ENCODE data around the gene CNN3. TPM values are rescaled to one million over a fixed set of nuclear protein-coding genes. Genes with fewer than 3 reads are reported as not detected.

CNN3 gene
- total RNA-seq, 1 donor from 2014 or later, result 305 TPM

- no peak for DNase-seq (ENCODE audit: low read depth)
Measured at GRCh38 chr1:94856868-94857267, 70.0 kb downstream of the CNN3 start.

DNA sequence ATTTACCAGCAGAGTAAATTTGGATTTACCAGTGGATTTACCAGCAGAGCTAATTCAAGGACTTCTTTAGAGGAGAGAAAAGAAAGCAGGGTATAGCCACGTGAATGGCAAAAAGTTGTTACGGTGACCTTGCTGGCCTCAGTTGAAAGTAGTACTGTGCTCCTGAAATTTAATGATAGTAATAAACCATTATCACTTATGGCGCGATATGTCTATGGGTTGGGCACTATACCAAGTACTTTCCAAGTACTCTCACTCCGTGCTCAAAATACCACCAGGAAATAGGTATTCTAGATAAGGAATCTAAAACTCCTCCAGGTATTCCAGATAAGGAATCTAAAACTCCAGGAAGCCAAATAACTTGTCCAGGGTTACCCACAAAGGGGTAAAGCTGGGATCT is 70.9 kb downstream of the CNN3 start:
- DNase-seq (ENCODE audit: low read depth), result no peak

DNA sequence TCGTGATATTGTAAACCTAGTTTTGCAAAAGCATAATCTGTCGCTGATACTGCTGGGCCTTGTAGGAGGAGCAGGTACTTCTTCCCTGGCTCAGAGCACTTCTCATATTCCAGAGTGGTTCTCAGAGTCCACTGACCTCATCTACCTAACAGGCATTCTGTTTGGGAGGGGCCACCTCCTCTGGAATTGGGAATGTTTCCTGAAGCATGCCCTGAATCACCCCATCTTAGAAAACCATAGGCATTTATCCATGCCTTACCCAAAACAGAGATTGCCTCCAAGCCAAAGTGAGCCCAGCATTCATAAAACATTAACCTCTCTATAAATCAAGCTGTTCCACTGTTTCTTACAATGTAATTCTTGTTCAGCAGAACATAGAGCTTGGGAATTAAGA is 71.6 kb downstream of the CNN3 start:
- no peak for DNase-seq (ENCODE audit: low read depth)

GRCh38 chr1:94854458-94855306 is 72.2 kb downstream of the CNN3 start:
- DNase-seq (ENCODE audit: low read depth), result peak; percentile 95

DNA sequence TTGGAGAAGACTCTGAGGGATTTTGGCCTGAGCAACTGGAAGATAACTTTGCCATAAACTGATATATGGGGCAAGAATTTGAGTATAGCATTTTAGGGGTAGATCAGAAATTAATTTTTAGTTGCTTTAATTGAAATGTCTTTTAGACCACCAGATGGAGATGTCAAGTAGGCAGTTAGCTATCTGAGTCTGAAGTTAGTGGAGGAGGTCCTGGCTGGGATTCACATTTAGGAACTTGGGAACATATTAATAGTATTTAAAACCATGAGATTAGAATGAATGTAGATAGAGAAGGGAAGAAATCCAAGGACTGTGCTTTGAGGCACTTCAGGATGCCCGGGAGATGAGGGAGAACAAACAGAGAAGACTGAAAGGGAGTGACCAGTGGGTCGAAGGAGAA is 74.1 kb downstream of the CNN3 start:
- DNase-seq (ENCODE audit: low read depth), result peak; percentile 35

- DNase-seq (ENCODE audit: low read depth), result no peak
Measured at GRCh38 chr1:94851571-94851970, 75.3 kb downstream of the CNN3 start.

Other genes with a start within 250 kb of the CNN3 start
- gene SLC44A3, start 106.8 kb downstream of the CNN3 start, total RNA-seq, result 1.6 and 2.2 TPM in 2 replicates
- gene ALG14, start 145.8 kb upstream of the CNN3 start, total RNA-seq, result 0.88 and 1.4 TPM in 2 replicates
- 5.3 and 9.1 TPM in 2 replicates for gene TLCD4, start 190.2 kb upstream of the CNN3 start, total RNA-seq

All from myocyte (in vitro differentiated cells).